ENCODE measurements around the gene GCK. TPM values are rescaled to one million over a fixed set of nuclear protein-coding genes. Genes with fewer than 3 reads are reported as not detected.

Gene GCK
- total RNA-seq, 1 experiment from 2014 or later = not detected

- no peak for TF ChIP-seq CTCF (IDR thresholded peaks at IDR 0.05; ENCODE audit: insufficient read depth in 1 of 2, low read depth in 1 of 2, low read length in 1 of 2, severe bottlenecking in 1 of 2, unreplicated experiment in 1 of 2)
- peaks cover 11% of the 10 kb centered on the region for H3K27me3 Mint-ChIP-seq (ENCODE audit: insufficient read depth, unreplicated experiment)
- H3K9me3 ChIP-seq = no peaks in the 10 kb centered on the region
- no peak for DNase-seq
- H3K9me3 Mint-ChIP-seq (ENCODE audit: unreplicated experiment) = no peaks in the 10 kb centered on the region
- H3K4me3 Mint-ChIP-seq (ENCODE audit: unreplicated experiment) = no peak overlapping the region
- H3K4me1 ChIP-seq = no peaks in the 10 kb centered on the region
- ChIA-PET POLR2A (no interaction called here), CTCF (no interaction called here)
- H3K36me3 Mint-ChIP-seq (ENCODE audit: insufficient read depth, unreplicated experiment) = no peaks in the 10 kb centered on the region
- no peaks in the 10 kb centered on the region for H3K27me3 ChIP-seq (replicated peaks; ENCODE audit: control insufficient read depth, insufficient read depth, low read length)
- H3K4me1 Mint-ChIP-seq (ENCODE audit: low read depth, unreplicated experiment) = peaks cover 4% of the 10 kb centered on the region
- intact Hi-C loops (cut with micrococcal nuclease; ENCODE audit: unreplicated experiment) = no loop called here
- no peak overlapping the region for H3K27ac Mint-ChIP-seq (ENCODE audit: unreplicated experiment)
- no peaks in the 10 kb centered on the region for H3K36me3 ChIP-seq (ENCODE audit: control insufficient read depth, insufficient read depth, low read length)
- H3K4me3 ChIP-seq (ENCODE audit: low read depth, low read length) = no peak overlapping the region
- BruUV-seq (replicated peaks) = no TSS peak
These were observed 25.6 kb downstream of the GCK start for GRCh38 chr7:44163591-44163990.

GRCh38 chr7:44162785-44163395 lies 26.3 kb downstream of the GCK start:
- Histone ChIP-seq H3K4me1 (no peaks in the 10 kb centered on the region), H3K9me3 (no peaks in the 10 kb centered on the region), H3K27me3 (replicated peaks; ENCODE audit: control insufficient read depth, insufficient read depth, low read length) (no peaks in the 10 kb centered on the region), H3K36me3 (ENCODE audit: control insufficient read depth, insufficient read depth, low read length) (no peaks in the 10 kb centered on the region), H3K4me3 (ENCODE audit: low read depth, low read length) (no peak overlapping the region)
- H3K9me3 Mint-ChIP-seq (ENCODE audit: unreplicated experiment) = no peaks in the 10 kb centered on the region
- intact Hi-C loops (cut with micrococcal nuclease; ENCODE audit: unreplicated experiment) = no loop called here
- BruUV-seq (replicated peaks) = no TSS peak
- ChIA-PET CTCF (no interaction called here), POLR2A (no interaction called here)
- no peaks in the 10 kb centered on the region for H3K36me3 Mint-ChIP-seq (ENCODE audit: insufficient read depth, unreplicated experiment)
- no peak for DNase-seq
- peaks cover 4% of the 10 kb centered on the region for H3K4me1 Mint-ChIP-seq (ENCODE audit: low read depth, unreplicated experiment)
- no peak overlapping the region for H3K4me3 Mint-ChIP-seq (ENCODE audit: unreplicated experiment)
- peaks cover 11% of the 10 kb centered on the region for H3K27me3 Mint-ChIP-seq (ENCODE audit: insufficient read depth, unreplicated experiment)
- no peak overlapping the region for H3K27ac Mint-ChIP-seq (ENCODE audit: unreplicated experiment)
- no peak for TF ChIP-seq CTCF (IDR thresholded peaks at IDR 0.05; ENCODE audit: insufficient read depth in 1 of 2, low read depth in 1 of 2, low read length in 1 of 2, severe bottlenecking in 1 of 2, unreplicated experiment in 1 of 2)

GRCh38 chr7:44162179-44162578 lies 27.1 kb downstream of the GCK start:
- Histone ChIP-seq H3K4me3 (ENCODE audit: low read depth, low read length) (no peak overlapping the region), H3K36me3 (ENCODE audit: control insufficient read depth, insufficient read depth, low read length) (no peaks in the 10 kb centered on the region), H3K9me3 (no peaks in the 10 kb centered on the region), H3K4me1 (no peaks in the 10 kb centered on the region), H3K27me3 (replicated peaks; ENCODE audit: control insufficient read depth, insufficient read depth, low read length) (no peaks in the 10 kb centered on the region)
- no peak for TF ChIP-seq CTCF (IDR thresholded peaks at IDR 0.05; ENCODE audit: insufficient read depth in 1 of 2, low read depth in 1 of 2, low read length in 1 of 2, severe bottlenecking in 1 of 2, unreplicated experiment in 1 of 2)
- Mint-ChIP-seq H3K9me3 (ENCODE audit: unreplicated experiment) (no peaks in the 10 kb centered on the region), H3K4me3 (ENCODE audit: unreplicated experiment) (no peak overlapping the region), H3K27ac (ENCODE audit: unreplicated experiment) (no peak overlapping the region), H3K36me3 (ENCODE audit: insufficient read depth, unreplicated experiment) (no peaks in the 10 kb centered on the region), H3K27me3 (ENCODE audit: insufficient read depth, unreplicated experiment) (peaks cover 11% of the 10 kb centered on the region), H3K4me1 (ENCODE audit: low read depth, unreplicated experiment) (peaks cover 4% of the 10 kb centered on the region)
- peak in 1 of 2 experiments; percentile 26 for DNase-seq
- CTCF ChIA-PET = no interaction called here
- intact Hi-C loops (cut with micrococcal nuclease; ENCODE audit: unreplicated experiment) = no loop called here
- POLR2A ChIA-PET = no interaction called here
- BruUV-seq (replicated peaks) = no TSS peak
